Neural cell (in vitro differentiated cells): ENCODE data around the gene NRCAM. TPM values are rescaled to one million over a fixed set of nuclear protein-coding genes. Genes with fewer than 3 reads are reported as not detected.

Source experiments
- H2AFZ ChIP-seq: fragments of 200-600, 300-800 bp; sonication (generic), shearing (Covaris generic); 2 replicates; pipeline ENCODE4 v1.6.0; 2014; ENCODE audit warnings: low read depth, mild to moderate bottlenecking, antibody characterized with exemption, low read length, moderate library complexity
- H3F3A ChIP-seq: fragments of 200-600 bp; shearing (Covaris generic); 2 replicates; pipeline ENCODE4 v1.6.1; 2016; ENCODE audit warnings: mild to moderate bottlenecking, moderate library complexity, mixed read lengths, antibody characterized with exemption, low read length; ENCODE audit not compliant: insufficient read depth, poor library complexity, severe bottlenecking
- H3K27ac ChIP-seq: fragments of 200-600, 300-800 bp; sonication (generic), shearing (Covaris generic); 2 replicates; pipeline ENCODE4 v1.5.1; 2014; ENCODE audit warnings: mild to moderate bottlenecking, low read length, moderate library complexity
- H3K27me3 ChIP-seq: fragments of 300-800, 200-600 bp; sonication (generic), shearing (Covaris generic); 2 replicates; pipeline ENCODE4 v1.6.0; 2014; ENCODE audit warnings: mild to moderate bottlenecking, low read depth, low read length, moderate library complexity; ENCODE audit not compliant: insufficient read depth
- H3K36me3 ChIP-seq: fragments of 300-800, 200-600 bp; sonication (generic), shearing (Covaris generic); 2 replicates; pipeline ENCODE4 v1.5.1; 2014; ENCODE audit warnings: mild to moderate bottlenecking, antibody characterized with exemption, low read length, moderate library complexity; ENCODE audit not compliant: insufficient read depth
- H3K4me2 ChIP-seq: fragments of 300-800, 200-600 bp; sonication (generic), shearing (Covaris generic); 2 replicates; pipeline ENCODE4 v1.6.0; 2014; ENCODE audit warnings: mild to moderate bottlenecking, low read length
- H3K4me3 ChIP-seq: fragments of 300-800, 200-600 bp; sonication (generic), shearing (Covaris generic); 2 replicates; pipeline ENCODE4 v1.5.1; 2014; ENCODE audit warnings: mild to moderate bottlenecking, low read length, moderate library complexity
- H3K79me2 ChIP-seq: fragments of 200-600 bp; shearing (Covaris generic); replicated peaks from 2 replicates; pipeline ENCODE4 v1.6.0; 2014; ENCODE audit warnings: mild to moderate bottlenecking, low read length, moderate library complexity; ENCODE audit not compliant: insufficient read depth
- H3K9ac ChIP-seq: fragments of 300-800, 200-600 bp; sonication (generic), shearing (Covaris generic); 2 replicates; pipeline ENCODE4 v1.6.1; 2016; ENCODE audit warnings: mild to moderate bottlenecking, low read length, mixed read lengths
- H3K9me2 ChIP-seq: fragments of 200-600 bp; shearing (Covaris generic); 2 replicates; pipeline ENCODE4 v1.6.1; 2016; ENCODE audit warnings: mild to moderate bottlenecking, low read length, mixed read lengths; ENCODE audit not compliant: insufficient read depth
- H3K9me3 ChIP-seq: fragments of 200-600, 300-800 bp; sonication (generic), shearing (Covaris generic); 2 replicates; pipeline ENCODE4 v1.6.1; 2016; ENCODE audit warnings: mild to moderate bottlenecking, mixed run types, low read length, moderate library complexity, mixed read lengths
- H4K20me1 ChIP-seq: fragments of 200-600 bp; shearing (Covaris generic); 2 replicates; pipeline ENCODE4 v1.6.1; 2016; ENCODE audit warnings: mild to moderate bottlenecking, mixed run types; ENCODE audit not compliant: insufficient read depth
- EP300 ChIP-seq: fragments of 450-650 bp; conservative IDR thresholded peaks from 2 replicates; pipeline ENCODE4 v1.6.1; 2014; ENCODE audit warnings: antibody characterized with exemption, mild to moderate bottlenecking, moderate library complexity; ENCODE audit not compliant: poor library complexity, severe bottlenecking
- EZH2 ChIP-seq: fragments of 200-600, 300-800 bp; shearing (Covaris generic), sonication (generic); IDR thresholded peaks from 2 replicates; pipeline ENCODE4 v1.6.1; 2014; ENCODE audit warnings: antibody characterized with exemption, low read length, borderline replicate concordance, mild to moderate bottlenecking; ENCODE audit not compliant: insufficient read depth, poor library complexity, severe bottlenecking
- MXI1 ChIP-seq: fragments of 450-650 bp; conservative IDR thresholded peaks from 2 replicates; pipeline ENCODE4 v1.6.1; 2014; ENCODE audit warnings: antibody characterized with exemption, mild to moderate bottlenecking; ENCODE audit not compliant: poor library complexity, severe bottlenecking
- POLR2AphosphoS5 ChIP-seq: IDR thresholded peaks from 2 replicates; pipeline ENCODE4 v1.6.1; 2012
- RAD21 ChIP-seq: fragments of 450-650 bp; conservative IDR thresholded peaks from 2 replicates; pipeline ENCODE4 v1.6.1; 2014; ENCODE audit warnings: antibody characterized with exemption, mild to moderate bottlenecking, moderate library complexity
- SMC3 ChIP-seq: fragments of 450-650 bp; conservative IDR thresholded peaks from 2 replicates; pipeline ENCODE4 v1.6.1; 2014; ENCODE audit warnings: antibody characterized with exemption, mild to moderate bottlenecking, moderate library complexity; ENCODE audit not compliant: poor library complexity
- TAF1 ChIP-seq: IDR thresholded peaks from 2 replicates; pipeline ENCODE4 v1.6.1; 2012; ENCODE audit warnings: low read depth
- polyA plus RNA-seq: library from polyadenylated mRNA; depleted of rRNA; stranded (reverse); fragments of >200 nt; gene quantifications from 2 replicates; pipeline ENCODE4 v1.2.3, GENCODE V29; 2014
- TF ChIP-seq, protein P1 (sequence below): fragments of 450-650 bp; IDR thresholded peaks from 2 replicates; pipeline ENCODE4 v1.5.1; 2014; ENCODE audit warnings: antibody characterized with exemption, mild to moderate bottlenecking, moderate library complexity; ENCODE audit not compliant: poor library complexity, severe bottlenecking
- TF ChIP-seq, protein P2 (sequence below): IDR thresholded peaks from 2 replicates; pipeline ENCODE4 v1.6.1; 2012; ENCODE audit warnings: borderline replicate concordance

NRCAM gene
- polyA plus RNA-seq, 1 donor from 2014 or later: 90.9 TPM

DNA sequence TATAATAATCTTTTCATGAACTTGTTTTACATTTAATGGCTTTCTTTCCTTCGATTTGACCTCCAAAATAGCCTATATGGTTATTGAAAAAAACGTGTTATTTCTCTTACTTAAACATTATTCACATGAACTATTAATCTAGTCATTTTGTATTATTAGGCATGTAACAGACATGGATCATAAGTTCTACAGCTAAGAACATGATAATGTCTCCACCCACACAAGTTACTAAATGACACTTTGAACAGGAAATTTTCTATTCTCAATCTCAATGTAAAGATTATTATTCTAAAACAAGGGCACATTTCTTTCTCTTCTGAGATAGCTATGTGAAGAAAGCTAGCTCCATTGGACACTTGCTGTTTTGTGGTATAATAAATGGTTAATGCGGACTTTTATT is 336.0 kb downstream of the NRCAM start:
- no peak overlapping the region for H3K4me3 ChIP-seq
- H3K27ac ChIP-seq: no peak overlapping the region
- H3K9ac ChIP-seq: no peak overlapping the region
- H3K9me2 ChIP-seq: no peaks in the 10 kb centered on the region
- no peak for TF ChIP-seq SMC3
- TF ChIP-seq, protein P1, sequence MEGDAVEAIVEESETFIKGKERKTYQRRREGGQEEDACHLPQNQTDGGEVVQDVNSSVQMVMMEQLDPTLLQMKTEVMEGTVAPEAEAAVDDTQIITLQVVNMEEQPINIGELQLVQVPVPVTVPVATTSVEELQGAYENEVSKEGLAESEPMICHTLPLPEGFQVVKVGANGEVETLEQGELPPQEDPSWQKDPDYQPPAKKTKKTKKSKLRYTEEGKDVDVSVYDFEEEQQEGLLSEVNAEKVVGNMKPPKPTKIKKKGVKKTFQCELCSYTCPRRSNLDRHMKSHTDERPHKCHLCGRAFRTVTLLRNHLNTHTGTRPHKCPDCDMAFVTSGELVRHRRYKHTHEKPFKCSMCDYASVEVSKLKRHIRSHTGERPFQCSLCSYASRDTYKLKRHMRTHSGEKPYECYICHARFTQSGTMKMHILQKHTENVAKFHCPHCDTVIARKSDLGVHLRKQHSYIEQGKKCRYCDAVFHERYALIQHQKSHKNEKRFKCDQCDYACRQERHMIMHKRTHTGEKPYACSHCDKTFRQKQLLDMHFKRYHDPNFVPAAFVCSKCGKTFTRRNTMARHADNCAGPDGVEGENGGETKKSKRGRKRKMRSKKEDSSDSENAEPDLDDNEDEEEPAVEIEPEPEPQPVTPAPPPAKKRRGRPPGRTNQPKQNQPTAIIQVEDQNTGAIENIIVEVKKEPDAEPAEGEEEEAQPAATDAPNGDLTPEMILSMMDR: no peak
- TF ChIP-seq TAF1: no peak
- TF ChIP-seq RAD21: no peak
- TF ChIP-seq, protein P2, sequence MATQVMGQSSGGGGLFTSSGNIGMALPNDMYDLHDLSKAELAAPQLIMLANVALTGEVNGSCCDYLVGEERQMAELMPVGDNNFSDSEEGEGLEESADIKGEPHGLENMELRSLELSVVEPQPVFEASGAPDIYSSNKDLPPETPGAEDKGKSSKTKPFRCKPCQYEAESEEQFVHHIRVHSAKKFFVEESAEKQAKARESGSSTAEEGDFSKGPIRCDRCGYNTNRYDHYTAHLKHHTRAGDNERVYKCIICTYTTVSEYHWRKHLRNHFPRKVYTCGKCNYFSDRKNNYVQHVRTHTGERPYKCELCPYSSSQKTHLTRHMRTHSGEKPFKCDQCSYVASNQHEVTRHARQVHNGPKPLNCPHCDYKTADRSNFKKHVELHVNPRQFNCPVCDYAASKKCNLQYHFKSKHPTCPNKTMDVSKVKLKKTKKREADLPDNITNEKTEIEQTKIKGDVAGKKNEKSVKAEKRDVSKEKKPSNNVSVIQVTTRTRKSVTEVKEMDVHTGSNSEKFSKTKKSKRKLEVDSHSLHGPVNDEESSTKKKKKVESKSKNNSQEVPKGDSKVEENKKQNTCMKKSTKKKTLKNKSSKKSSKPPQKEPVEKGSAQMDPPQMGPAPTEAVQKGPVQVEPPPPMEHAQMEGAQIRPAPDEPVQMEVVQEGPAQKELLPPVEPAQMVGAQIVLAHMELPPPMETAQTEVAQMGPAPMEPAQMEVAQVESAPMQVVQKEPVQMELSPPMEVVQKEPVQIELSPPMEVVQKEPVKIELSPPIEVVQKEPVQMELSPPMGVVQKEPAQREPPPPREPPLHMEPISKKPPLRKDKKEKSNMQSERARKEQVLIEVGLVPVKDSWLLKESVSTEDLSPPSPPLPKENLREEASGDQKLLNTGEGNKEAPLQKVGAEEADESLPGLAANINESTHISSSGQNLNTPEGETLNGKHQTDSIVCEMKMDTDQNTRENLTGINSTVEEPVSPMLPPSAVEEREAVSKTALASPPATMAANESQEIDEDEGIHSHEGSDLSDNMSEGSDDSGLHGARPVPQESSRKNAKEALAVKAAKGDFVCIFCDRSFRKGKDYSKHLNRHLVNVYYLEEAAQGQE: no peak
- TF ChIP-seq POLR2AphosphoS5: no peak
- no peak for TF ChIP-seq EP300
- TF ChIP-seq MXI1: no peak
- no peaks in the 10 kb centered on the region for H3F3A ChIP-seq
- H2AFZ ChIP-seq: no peak overlapping the region
- no peak overlapping the region for H3K4me2 ChIP-seq
- no peaks in the 10 kb centered on the region for H3K36me3 ChIP-seq
- H4K20me1 ChIP-seq: no peaks in the 10 kb centered on the region
- H3K9me3 ChIP-seq: no peaks in the 10 kb centered on the region
- H3K79me2 ChIP-seq: no peaks in the 10 kb centered on the region
- H3K27me3 ChIP-seq: no peaks in the 10 kb centered on the region

DNA sequence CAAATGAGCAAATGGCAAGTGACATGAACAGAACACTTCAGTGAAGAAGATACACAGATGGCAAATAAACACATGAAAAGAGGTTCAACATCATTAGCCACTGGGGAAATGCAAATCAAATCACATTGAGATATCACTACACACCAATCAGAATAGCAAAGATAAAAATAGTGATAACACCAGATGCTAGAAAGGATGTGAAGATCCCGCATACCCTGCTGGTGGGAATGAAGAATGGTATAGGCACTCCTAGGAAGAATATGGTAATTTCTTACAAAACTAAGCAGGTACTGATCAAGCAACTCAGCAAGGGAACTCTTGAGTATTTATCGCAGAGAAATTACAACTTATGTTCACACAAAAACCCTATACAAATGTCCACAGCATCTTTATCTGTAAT is 337.3 kb downstream of the NRCAM start:
- Histone ChIP-seq H3F3A (no peaks in the 10 kb centered on the region), H3K36me3 (no peaks in the 10 kb centered on the region), H3K9ac (no peak overlapping the region), H3K79me2 (no peaks in the 10 kb centered on the region), H3K4me2 (no peak overlapping the region), H3K27ac (no peak overlapping the region), H2AFZ (no peak overlapping the region), H4K20me1 (no peaks in the 10 kb centered on the region), H3K4me3 (no peak overlapping the region), H3K9me3 (no peaks in the 10 kb centered on the region), H3K27me3 (no peaks in the 10 kb centered on the region), H3K9me2 (no peaks in the 10 kb centered on the region)
- TF ChIP-seq, protein P2: no peak
- TF ChIP-seq SMC3 (no peak), EZH2 (no peak), MXI1 (no peak), EP300 (no peak), TAF1 (no peak), RAD21 (no peak), POLR2AphosphoS5 (no peak)
- TF ChIP-seq, protein P1: no peak
